HEK293 (cell line): ENCODE data around the gene TOR4A.

Experiments
- CTCF ChIA-PET: fragments of 350-600 bp; formaldehyde crosslinking; extraction: SDS; loops from one replicate; lab custom pipeline; 2021; ENCODE audit warnings: antibody characterized with exemption; lab: Yijun Ruan, JAX
- POLR2A ChIA-PET: fragments of 300-600 bp; formaldehyde crosslinking; extraction: SDS; loops from one replicate; lab custom pipeline; 2020; ENCODE audit warnings: antibody characterized with exemption, inconsistent platforms; lab: Yijun Ruan, JAX
- H3K27ac ChIP-seq: fragments of 200-500 bp; sonication (Bioruptor generic); 2 replicates; pipeline ENCODE4 v1.5.1; 2014; ENCODE audit warnings: low read depth, low read length, control low read depth, inconsistent platforms; ENCODE audit errors: extremely low read depth
- H3K36me3 ChIP-seq, 2 experiments: fragments of 200-500 bp in 1 of 2; sonication (Bioruptor generic) in 1 of 2; 1 replicate in 1 of 2; 2 replicates in 1 of 2; pipeline ENCODE4 v1.5.1; 2014 to 2017; ENCODE audit warnings: inconsistent platforms in 2 of 2, low read length in 2 of 2; ENCODE audit not compliant: control insufficient read depth in 2 of 2, insufficient read depth in 1 of 2
- H3K4me1 ChIP-seq: fragments of 200-500 bp; sonication (Bioruptor generic); 2 replicates; pipeline ENCODE4 v1.5.1; 2014; ENCODE audit warnings: mild to moderate bottlenecking, low read length, inconsistent platforms; ENCODE audit not compliant: control insufficient read depth, insufficient read depth
- H3K4me3 ChIP-seq: 2 replicates; pipeline ENCODE4 v1.5.1; 2011; ENCODE audit warnings: low read depth, mild to moderate bottlenecking, control low read depth, low read length, moderate library complexity
- H3K9me3 ChIP-seq: fragments of 200-500 bp; sonication (Bioruptor generic); 2 replicates; pipeline ENCODE4 v1.5.1; 2014; ENCODE audit warnings: low read depth, low read length, inconsistent platforms; ENCODE audit not compliant: control insufficient read depth, insufficient read depth
- BCL11A ChIP-seq: fragments of 450-650 bp; formaldehyde crosslinking; IDR thresholded peaks from 2 replicates; pipeline ENCODE4 v1.5.1; 2016; ENCODE audit warnings: low read depth, missing biosample characterization, missing genetic modification characterization
- BCL11B ChIP-seq: fragments of 450-650 bp; formaldehyde crosslinking; IDR thresholded peaks from 2 replicates; pipeline ENCODE4 v1.5.1; 2016; ENCODE audit warnings: low read depth, missing biosample characterization, missing genetic modification characterization
- EGR2 ChIP-seq: fragments of 450-650 bp; formaldehyde crosslinking; IDR thresholded peaks from 2 replicates; pipeline ENCODE4 v1.5.1; 2016; ENCODE audit warnings: low read depth, missing biosample characterization, missing genetic modification characterization
- GLIS2 ChIP-seq: fragments of 450-650 bp; formaldehyde crosslinking; IDR thresholded peaks from 2 replicates; pipeline ENCODE4 v1.5.1; 2016; ENCODE audit warnings: missing biosample characterization, missing genetic modification characterization
- MYNN ChIP-seq: fragments of 450-650 bp; formaldehyde crosslinking; IDR thresholded peaks from 2 replicates; pipeline ENCODE4 v1.5.1; 2016; ENCODE audit warnings: missing biosample characterization, missing genetic modification characterization, borderline replicate concordance
- SALL2 ChIP-seq: fragments of 450-650 bp; formaldehyde crosslinking; IDR thresholded peaks from 2 replicates; pipeline ENCODE4 v1.5.0; 2017; ENCODE audit warnings: missing biosample characterization, mild to moderate bottlenecking, missing genetic modification characterization, borderline replicate concordance
- SP2 ChIP-seq: fragments of 450-650 bp; formaldehyde crosslinking; IDR thresholded peaks from 2 replicates; pipeline ENCODE4 v1.5.1; 2016; ENCODE audit warnings: missing biosample characterization, missing genetic modification characterization
- SP7 ChIP-seq: fragments of 450-650 bp; formaldehyde crosslinking; IDR thresholded peaks from 2 replicates; pipeline ENCODE4 v1.5.1; 2016; ENCODE audit warnings: missing biosample characterization, missing genetic modification characterization
- TCF7L2 ChIP-seq: IDR thresholded peaks from 2 replicates; pipeline ENCODE4 v1.6.1; 2011; ENCODE audit warnings: low read depth, mild to moderate bottlenecking, inconsistent platforms, low read length, moderate library complexity, borderline replicate concordance
- WT1 ChIP-seq: fragments of 450-650 bp; formaldehyde crosslinking; IDR thresholded peaks from 2 replicates; pipeline ENCODE4 v1.5.1; 2016; ENCODE audit warnings: missing biosample characterization, missing genetic modification characterization
- ZBTB1 ChIP-seq: fragments of 450-650 bp; formaldehyde crosslinking; IDR thresholded peaks from 2 replicates; pipeline ENCODE4 v1.5.1; 2016; ENCODE audit warnings: missing biosample characterization, missing genetic modification characterization
- ZEB2 ChIP-seq: fragments of 450-650 bp; formaldehyde crosslinking; IDR thresholded peaks from 2 replicates; pipeline ENCODE4 v1.5.1; 2016; ENCODE audit warnings: missing biosample characterization, missing genetic modification characterization
- ZFHX2 ChIP-seq: fragments of 450-650 bp; formaldehyde crosslinking; conservative IDR thresholded peaks from 2 replicates; pipeline ENCODE4 v1.5.1; 2016; ENCODE audit warnings: missing biosample characterization, missing genetic modification characterization
- ZFP37 ChIP-seq: fragments of 450-650 bp; formaldehyde crosslinking; IDR thresholded peaks from 2 replicates; pipeline ENCODE4 v1.5.1; 2016; ENCODE audit warnings: missing biosample characterization, missing genetic modification characterization
- ZNF169 ChIP-seq: fragments of 450-650 bp; formaldehyde crosslinking; IDR thresholded peaks from 2 replicates; pipeline ENCODE4 v1.5.1; 2016; ENCODE audit warnings: missing biosample characterization, missing genetic modification characterization
- ZNF19 ChIP-seq: fragments of 450-650 bp; formaldehyde crosslinking; IDR thresholded peaks from 2 replicates; pipeline ENCODE4; 2016; ENCODE audit warnings: missing biosample characterization, missing genetic modification characterization, low read depth
- ZNF248 ChIP-seq: fragments of 450-650 bp; formaldehyde crosslinking; IDR thresholded peaks from 2 replicates; pipeline ENCODE4 v1.5.1; 2017; ENCODE audit warnings: missing biosample characterization, missing genetic modification characterization
- ZNF26 ChIP-seq: fragments of 450-650 bp; formaldehyde crosslinking; IDR thresholded peaks from 2 replicates; pipeline ENCODE4 v1.5.1; 2016; ENCODE audit warnings: missing biosample characterization, missing genetic modification characterization
- ZNF302 ChIP-seq: fragments of 450-650 bp; formaldehyde crosslinking; IDR thresholded peaks from 2 replicates; pipeline ENCODE4 v1.5.1; 2016; ENCODE audit warnings: missing biosample characterization, missing genetic modification characterization, low read depth
- ZNF394 ChIP-seq: fragments of 450-650 bp; formaldehyde crosslinking; IDR thresholded peaks from 2 replicates; pipeline ENCODE4 v1.5.1; 2016; ENCODE audit warnings: missing biosample characterization, missing genetic modification characterization, mild to moderate bottlenecking, moderate library complexity, borderline replicate concordance
- ZNF426 ChIP-seq: fragments of 450-650 bp; formaldehyde crosslinking; IDR thresholded peaks from 2 replicates; pipeline ENCODE4 v1.5.1; 2017; ENCODE audit warnings: missing biosample characterization, missing genetic modification characterization, mild to moderate bottlenecking, inconsistent platforms, moderate library complexity
- ZNF501 ChIP-seq: fragments of 450-650 bp; formaldehyde crosslinking; IDR thresholded peaks from 2 replicates; pipeline ENCODE4 v1.5.1; 2016; ENCODE audit warnings: missing biosample characterization, missing genetic modification characterization
- ZNF514 ChIP-seq: fragments of 450-650 bp; formaldehyde crosslinking; IDR thresholded peaks from 2 replicates; pipeline ENCODE4 v1.5.1; 2016; ENCODE audit warnings: missing biosample characterization, missing genetic modification characterization
- ZNF529 ChIP-seq: fragments of 450-650 bp; formaldehyde crosslinking; IDR thresholded peaks from 2 replicates; pipeline ENCODE4 v1.5.1; 2017; ENCODE audit warnings: missing genetic modification characterization, missing biosample characterization; ENCODE audit not compliant: insufficient replicate concordance
- ZNF561 ChIP-seq: fragments of 450-650 bp; IDR thresholded peaks from 2 replicates; pipeline ENCODE4 v1.5.1; 2018; ENCODE audit warnings: missing biosample characterization, missing genetic modification characterization, borderline replicate concordance
- ZNF600 ChIP-seq: fragments of 450-650 bp; formaldehyde crosslinking; IDR thresholded peaks from 2 replicates; pipeline ENCODE4 v1.5.1; 2016; ENCODE audit warnings: missing biosample characterization, missing genetic modification characterization
- ZNF629 ChIP-seq: fragments of 450-650 bp; formaldehyde crosslinking; IDR thresholded peaks from 2 replicates; pipeline ENCODE4 v1.5.1; 2017; ENCODE audit warnings: missing biosample characterization, missing genetic modification characterization
- ZNF768 ChIP-seq: fragments of 450-650 bp; formaldehyde crosslinking; IDR thresholded peaks from 2 replicates; pipeline ENCODE4 v1.5.1; 2018; ENCODE audit warnings: missing biosample characterization, mild to moderate bottlenecking, missing genetic modification characterization
- ZNF791 ChIP-seq: fragments of 450-650 bp; formaldehyde crosslinking; IDR thresholded peaks from 2 replicates; pipeline ENCODE4 v1.5.1; 2016; ENCODE audit warnings: missing biosample characterization, missing genetic modification characterization
- TF ChIP-seq, protein P1 (sequence below): fragments of 450-650 bp; formaldehyde crosslinking; IDR thresholded peaks from 2 replicates; pipeline ENCODE4 v1.5.1; 2016; ENCODE audit warnings: missing biosample characterization, missing genetic modification characterization
- TF ChIP-seq, protein P2 (sequence below): fragments of 450-650 bp; formaldehyde crosslinking; IDR thresholded peaks from 2 replicates; pipeline ENCODE4 v1.5.1; 2017; ENCODE audit warnings: missing biosample characterization, mild to moderate bottlenecking, missing genetic modification characterization, moderate library complexity

TOR4A gene

GRCh38 chr9:137307255-137308056, 29.9 kb downstream of the TOR4A start:
- Histone ChIP-seq H3K4me1 (peaks cover 4% of the 10 kb centered on the region; the same call in 1 of the 2 replicates), H3K9me3 (no peaks in the 10 kb centered on the region), H3K4me3 (no peak overlapping the region), H3K36me3 (no peaks in the 10 kb centered on the region), H3K27ac (no peak overlapping the region)
- TF ChIP-seq ZFHX2 (tag by site-specific recombination) (peak; percentile 54), ZNF302 (no peak), EGR2 (tag by site-specific recombination) (peak; percentile 50; the same call in 1 of the 2 replicates), WT1 (no peak), SP2 (tag by site-specific recombination) (0 out of 2 replicates have a peak, but pooled peaks have one; percentile 22), ZNF768 (no peak), ZBTB1 (no peak)
- TF ChIP-seq, protein P1, sequence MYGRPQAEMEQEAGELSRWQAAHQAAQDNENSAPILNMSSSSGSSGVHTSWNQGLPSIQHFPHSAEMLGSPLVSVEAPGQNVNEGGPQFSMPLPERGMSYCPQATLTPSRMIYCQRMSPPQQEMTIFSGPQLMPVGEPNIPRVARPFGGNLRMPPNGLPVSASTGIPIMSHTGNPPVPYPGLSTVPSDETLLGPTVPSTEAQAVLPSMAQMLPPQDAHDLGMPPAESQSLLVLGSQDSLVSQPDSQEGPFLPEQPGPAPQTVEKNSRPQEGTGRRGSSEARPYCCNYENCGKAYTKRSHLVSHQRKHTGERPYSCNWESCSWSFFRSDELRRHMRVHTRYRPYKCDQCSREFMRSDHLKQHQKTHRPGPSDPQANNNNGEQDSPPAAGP (tag by site-specific recombination): no peak
- CTCF ChIA-PET: interaction anchor here (0.6 to 0.7 kb wide), 3 partner anchors 25 to 439 kb away, joined by 3 to 5 read pairs (median 3); no protein-coding TSS in a partner anchor
- POLR2A ChIA-PET: interaction anchor here (0.5 to 2.1 kb wide), 3 partner anchors 20 to 167 kb away, joined by 3 to 8 read pairs (median 6); partner anchors contain the start of gene TUBB4B

GRCh38 chr9:137308057-137308619, 30.6 kb downstream of the TOR4A start:
- H3K9me3 ChIP-seq: no peaks in the 10 kb centered on the region
- POLR2A ChIA-PET: interaction anchor here (0.7 to 2.1 kb wide), 2 partner anchors 67 to 121 kb away, joined by 4 to 8 read pairs; partner anchors contain the start of gene TUBB4B
- H3K36me3 ChIP-seq: no peaks in the 10 kb centered on the region
- CTCF ChIA-PET: no interaction called here
- no peaks in the 10 kb centered on the region; the same call in 1 of the 2 replicates for H3K4me1 ChIP-seq
- H3K27ac ChIP-seq: no peak overlapping the region
- no peak overlapping the region for H3K4me3 ChIP-seq
- TF ChIP-seq SP7 (tag by site-specific recombination) (no peak), ZNF394 (tag by site-specific recombination) (no peak), BCL11B (tag by site-specific recombination) (peak; percentile 49; the same call in 1 of the 2 replicates), MYNN (tag by site-specific recombination) (no peak), ZEB2 (no peak), ZNF791 (tag by site-specific recombination) (no peak), ZNF426 (tag by site-specific recombination) (no peak), ZNF501 (tag by site-specific recombination) (no peak), TCF7L2 (no peak), ZFP37 (tag by site-specific recombination) (no peak), ZNF248 (tag by site-specific recombination) (no peak), ZNF629 (tag by site-specific recombination) (no peak), ZNF561 (no peak), ZNF600 (0 out of 2 replicates have a peak, but pooled peaks have one; percentile 15), BCL11A (tag by site-specific recombination) (0 out of 2 replicates have a peak, but pooled peaks have one; percentile 9), SALL2 (tag by site-specific recombination) (no peak), ZNF529 (no peak), GLIS2 (tag by site-specific recombination) (peak; percentile 43; the same call in 1 of the 2 replicates), ZNF19 (tag by site-specific recombination) (no peak), ZNF169 (tag by site-specific recombination) (no peak), ZNF514 (no peak), ZNF26 (tag by site-specific recombination) (no peak)
- TF ChIP-seq, protein P2, sequence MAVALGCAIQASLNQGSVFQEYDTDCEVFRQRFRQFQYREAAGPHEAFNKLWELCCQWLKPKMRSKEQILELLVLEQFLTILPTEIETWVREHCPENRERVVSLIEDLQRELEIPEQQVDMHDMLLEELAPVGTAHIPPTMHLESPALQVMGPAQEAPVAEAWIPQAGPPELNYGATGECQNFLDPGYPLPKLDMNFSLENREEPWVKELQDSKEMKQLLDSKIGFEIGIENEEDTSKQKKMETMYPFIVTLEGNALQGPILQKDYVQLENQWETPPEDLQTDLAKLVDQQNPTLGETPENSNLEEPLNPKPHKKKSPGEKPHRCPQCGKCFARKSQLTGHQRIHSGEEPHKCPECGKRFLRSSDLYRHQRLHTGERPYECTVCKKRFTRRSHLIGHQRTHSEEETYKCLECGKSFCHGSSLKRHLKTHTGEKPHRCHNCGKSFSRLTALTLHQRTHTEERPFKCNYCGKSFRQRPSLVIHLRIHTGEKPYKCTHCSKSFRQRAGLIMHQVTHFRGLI (tag by site-specific recombination): no peak
